GM19438 (cell line): Measurements from ENCODE around the gene ERC2.
A peak's percentile ranks its signal among the peaks of the same experiment; 100 is the strongest.

Experiments
- ATAC-seq: cut with Tn5 transposase; IDR thresholded peaks from one replicate; pipeline ENCODE4 v1.9.1; 2021; ENCODE audit warnings: low read depth; ENCODE audit not compliant: unreplicated experiment

Gene ERC2

GRCh38 chr3:55619046-55619808 is 849.0 kb downstream of the ERC2 start:
- no peak for ATAC-seq

GRCh38 chr3:55617385-55617784 is 850.9 kb downstream of the ERC2 start:
- ATAC-seq, result no peak

GRCh38 chr3:55616803-55617202 is 851.5 kb downstream of the ERC2 start:
- ATAC-seq, result no peak

GRCh38 chr3:55615694-55616295 is 852.5 kb downstream of the ERC2 start:
- ATAC-seq, result no peak

GRCh38 chr3:55615039-55615693 is 853.1 kb downstream of the ERC2 start:
- no peak for ATAC-seq

- ATAC-seq, result no peak
Observed at GRCh38 chr3:55611121-55611520, 857.1 kb downstream of the ERC2 start.

GRCh38 chr3:55609230-55609827 is 858.9 kb downstream of the ERC2 start:
- no peak for ATAC-seq

- no peak for ATAC-seq
Observed at GRCh38 chr3:55608301-55608937, 859.8 kb downstream of the ERC2 start.

- peak; percentile 76 for ATAC-seq
Observed at GRCh38 chr3:55607844-55608243, 860.4 kb downstream of the ERC2 start.

GRCh38 chr3:55607175-55607574 is 861.1 kb downstream of the ERC2 start:
- no peak for ATAC-seq

GRCh38 chr3:55605443-55606236 is 862.6 kb downstream of the ERC2 start:
- ATAC-seq, result no peak

- ATAC-seq, result no peak
Observed at GRCh38 chr3:55604846-55605245, 863.4 kb downstream of the ERC2 start.

- ATAC-seq, result no peak
Observed at GRCh38 chr3:55604402-55604801, 863.9 kb downstream of the ERC2 start.

- ATAC-seq, result no peak
Observed at GRCh38 chr3:55601366-55602080, 866.7 kb downstream of the ERC2 start.

- ATAC-seq, result no peak
Observed at GRCh38 chr3:55598224-55598623, 870.0 kb downstream of the ERC2 start.

- ATAC-seq, result no peak
Observed at GRCh38 chr3:55597641-55598040, 870.6 kb downstream of the ERC2 start.

- no peak for ATAC-seq
Observed at GRCh38 chr3:55596212-55596611, 872.1 kb downstream of the ERC2 start.

- ATAC-seq, result no peak
Observed at GRCh38 chr3:55595420-55595819, 872.8 kb downstream of the ERC2 start.

GRCh38 chr3:55592572-55592971 is 875.7 kb downstream of the ERC2 start:
- no peak for ATAC-seq

- no peak for ATAC-seq
Observed at GRCh38 chr3:55591888-55592287, 876.4 kb downstream of the ERC2 start.
